ENCODE data around the gene DPP9.

DNA sequence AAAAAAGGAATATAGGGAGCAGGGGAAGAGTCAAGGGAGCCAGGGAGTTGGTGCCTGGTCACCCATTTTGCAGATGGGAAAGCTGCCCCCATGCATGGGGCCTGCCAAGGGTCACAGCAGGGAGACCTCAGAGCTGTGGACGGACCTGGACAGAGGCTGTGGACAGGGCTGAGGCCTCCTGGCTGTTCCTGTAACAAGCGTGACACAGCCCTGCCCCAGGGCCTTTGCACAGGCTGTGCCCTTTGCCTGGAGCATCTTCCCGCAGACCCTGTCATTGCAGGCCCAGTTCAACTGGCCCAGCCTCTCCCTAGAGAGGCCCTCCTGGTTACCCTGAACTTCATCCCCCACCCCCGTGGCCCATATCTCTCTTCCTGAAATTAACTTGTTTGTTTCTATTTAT lies 77.9 kb downstream of the DPP9 start:
- TF ChIP-seq, protein P1, sequence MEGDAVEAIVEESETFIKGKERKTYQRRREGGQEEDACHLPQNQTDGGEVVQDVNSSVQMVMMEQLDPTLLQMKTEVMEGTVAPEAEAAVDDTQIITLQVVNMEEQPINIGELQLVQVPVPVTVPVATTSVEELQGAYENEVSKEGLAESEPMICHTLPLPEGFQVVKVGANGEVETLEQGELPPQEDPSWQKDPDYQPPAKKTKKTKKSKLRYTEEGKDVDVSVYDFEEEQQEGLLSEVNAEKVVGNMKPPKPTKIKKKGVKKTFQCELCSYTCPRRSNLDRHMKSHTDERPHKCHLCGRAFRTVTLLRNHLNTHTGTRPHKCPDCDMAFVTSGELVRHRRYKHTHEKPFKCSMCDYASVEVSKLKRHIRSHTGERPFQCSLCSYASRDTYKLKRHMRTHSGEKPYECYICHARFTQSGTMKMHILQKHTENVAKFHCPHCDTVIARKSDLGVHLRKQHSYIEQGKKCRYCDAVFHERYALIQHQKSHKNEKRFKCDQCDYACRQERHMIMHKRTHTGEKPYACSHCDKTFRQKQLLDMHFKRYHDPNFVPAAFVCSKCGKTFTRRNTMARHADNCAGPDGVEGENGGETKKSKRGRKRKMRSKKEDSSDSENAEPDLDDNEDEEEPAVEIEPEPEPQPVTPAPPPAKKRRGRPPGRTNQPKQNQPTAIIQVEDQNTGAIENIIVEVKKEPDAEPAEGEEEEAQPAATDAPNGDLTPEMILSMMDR (IDR thresholded peaks at IDR 0.05), result no peak
- no peak for TF ChIP-seq POLR2A (IDR thresholded peaks at IDR 0.05)

Data from lower leg skin (tissue), 3 donors.